ENCODE data around the gene PAM16. TPM values are rescaled to one million over a fixed set of nuclear protein-coding genes. Genes with fewer than 3 reads are reported as not detected.

The PAM16 gene
- total RNA-seq, 1 donor = 20.2 TPM

- H3K4me3 ChIP-seq (ENCODE audit: low read depth, low read length) = peak overlapping the region; percentile 97
- no peak for DNase-seq (ENCODE audit: low read depth)
- TF ChIP-seq CTCF (IDR thresholded peaks at IDR 0.05; ENCODE audit: insufficient read depth, low read length) = no peak
These were observed 22.3 kb upstream of the PAM16 start for GRCh38 chr16:4373356-4373908.

GRCh38 chr16:4372578-4373355 lies 21.6 kb upstream of the PAM16 start:
- DNase-seq (ENCODE audit: low read depth) = no peak
- TF ChIP-seq CTCF (IDR thresholded peaks at IDR 0.05; ENCODE audit: insufficient read depth, low read length) = no peak

GRCh38 chr16:4372001-4372577 lies 21.0 kb upstream of the PAM16 start:
- no peak for TF ChIP-seq CTCF (IDR thresholded peaks at IDR 0.05; ENCODE audit: insufficient read depth, low read length)
- DNase-seq (ENCODE audit: low read depth) = no peak
- peak overlapping the region; percentile 97 for H3K4me3 ChIP-seq (ENCODE audit: low read depth, low read length)

More at GRCh38 chr16:4372578-4373355, 21.6 kb upstream of the PAM16 start:
- H3K4me3 ChIP-seq (ENCODE audit: low read depth, low read length) = peak overlapping the region; percentile 97

- peak; percentile 80 for DNase-seq (ENCODE audit: low read depth)
- TF ChIP-seq CTCF (IDR thresholded peaks at IDR 0.05; ENCODE audit: insufficient read depth, low read length) = no peak
- H3K4me3 ChIP-seq (ENCODE audit: low read depth, low read length) = peak within 1 kb of the TSS; percentile 97
These were observed 20.4 kb upstream of the PAM16 start, which contains the start of gene VASN for GRCh38 chr16:4371357-4372000. VASN (plus strand) TSS chr16:4371848; CDS start chr16:4380878, 9,030 bp downstream.

- peak overlapping the region; percentile 97 for H3K4me3 ChIP-seq (ENCODE audit: low read depth, low read length)
- TF ChIP-seq CTCF (IDR thresholded peaks at IDR 0.05; ENCODE audit: insufficient read depth, low read length) = no peak
- peak; percentile 94 for DNase-seq (ENCODE audit: low read depth)
These were observed 19.6 kb upstream of the PAM16 start for GRCh38 chr16:4370570-4371356.

- DNase-seq (ENCODE audit: low read depth) = peak; percentile 53
- TF ChIP-seq CTCF (IDR thresholded peaks at IDR 0.05; ENCODE audit: insufficient read depth, low read length) = no peak
These were observed 19.0 kb upstream of the PAM16 start for GRCh38 chr16:4370151-4370550.

More at GRCh38 chr16:4370151-4370550, 19.0 kb upstream of the PAM16 start:
- no peak overlapping the region for H3K4me3 ChIP-seq (ENCODE audit: low read depth, low read length)
